ENCODE results near the gene TSPAN11.
"Not testable (repeated sequence)": the region's sequence is repeated elsewhere in the genome, so short reads cannot be mapped to it uniquely, and the experiment has no call there.

The TSPAN11 gene

DNA sequence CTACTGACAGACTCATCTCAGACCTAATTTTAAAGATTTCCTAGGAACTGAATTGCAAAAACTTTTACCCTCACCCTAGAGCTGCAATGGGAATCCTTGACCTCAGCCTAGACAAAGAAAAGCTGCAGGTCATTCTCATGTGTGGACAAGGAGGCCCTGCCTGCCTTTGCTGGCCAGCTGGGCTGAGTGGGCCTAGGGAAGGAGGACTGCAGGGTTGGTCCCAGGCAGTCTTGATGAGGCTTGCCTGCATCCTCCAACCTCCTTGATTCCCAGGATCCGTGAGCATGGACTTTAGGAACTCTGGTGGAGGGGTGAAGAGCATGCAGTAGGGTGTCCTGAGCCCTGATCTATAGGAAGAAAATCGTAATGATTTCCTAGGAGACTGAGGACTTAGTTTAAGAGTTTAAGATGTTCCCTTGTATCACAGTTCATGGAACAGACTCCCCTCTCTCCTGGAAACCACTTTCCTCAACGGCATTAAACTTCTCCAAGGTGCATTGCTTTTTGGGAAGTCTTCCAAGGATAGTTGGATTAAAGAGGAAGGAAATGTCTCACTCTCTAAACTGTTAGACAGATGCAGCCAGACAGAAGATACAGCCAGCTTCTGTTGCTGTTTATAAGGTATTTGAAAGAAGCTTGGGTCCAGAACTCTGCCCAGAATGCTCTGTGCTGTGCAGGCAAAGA lies 91.7 kb downstream of the TSPAN11 start:
- Mint-ChIP-seq H3K4me3 (no peak overlapping the region), H3K36me3 (ENCODE audit: low read depth) (no peaks in the 10 kb centered on the region), H3K27ac (no peak overlapping the region), H3K9me3 (peaks cover 3% of the 10 kb centered on the region), H3K27me3 (peaks cover 20% of the 10 kb centered on the region), H3K4me1 (ENCODE audit: low read depth) (no peaks in the 10 kb centered on the region)
- DNase-seq, result no peak

DNA sequence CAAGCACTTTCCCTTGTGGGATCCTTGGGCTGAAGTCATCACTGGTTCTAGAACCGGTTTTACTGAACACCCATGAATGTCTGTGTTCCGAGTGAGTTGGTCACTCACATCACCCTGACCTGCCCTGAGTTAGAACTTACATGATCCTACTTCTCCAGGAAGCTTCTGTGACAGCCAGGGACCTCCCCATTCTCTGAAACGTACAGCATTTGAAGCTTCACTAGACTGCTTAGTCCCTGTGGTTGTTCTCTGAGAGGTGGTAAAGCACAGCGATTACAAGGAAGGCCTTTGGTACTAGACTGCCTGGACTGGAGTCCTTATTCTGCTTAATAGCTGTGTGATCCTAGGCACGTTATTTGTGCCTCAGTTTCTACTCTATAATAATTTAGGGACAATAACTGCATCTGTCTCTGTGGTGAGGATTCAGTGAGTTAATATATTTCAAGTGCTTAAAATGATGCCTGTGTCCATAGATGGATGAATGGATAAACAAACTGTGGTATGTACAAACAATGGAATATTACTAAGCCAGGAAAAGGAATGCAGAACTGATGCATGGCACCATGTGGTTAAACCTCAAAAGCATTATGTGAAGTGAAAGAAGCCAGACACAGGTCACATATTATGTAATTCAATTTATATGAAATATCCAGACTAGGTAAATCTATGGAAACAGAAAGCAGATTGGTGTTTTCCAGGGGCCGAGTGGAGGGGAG lies 92.4 kb downstream of the TSPAN11 start:
- H3K4me3 Mint-ChIP-seq, result no peak overlapping the region
- no peaks in the 10 kb centered on the region for H3K36me3 Mint-ChIP-seq (ENCODE audit: low read depth)
- H3K27me3 Mint-ChIP-seq, result peaks cover 20% of the 10 kb centered on the region
- no peaks in the 10 kb centered on the region for H3K4me1 Mint-ChIP-seq (ENCODE audit: low read depth)
- no peak for DNase-seq
- H3K27ac Mint-ChIP-seq, result no peak overlapping the region
- H3K9me3 Mint-ChIP-seq, result peaks cover 3% of the 10 kb centered on the region

DNA sequence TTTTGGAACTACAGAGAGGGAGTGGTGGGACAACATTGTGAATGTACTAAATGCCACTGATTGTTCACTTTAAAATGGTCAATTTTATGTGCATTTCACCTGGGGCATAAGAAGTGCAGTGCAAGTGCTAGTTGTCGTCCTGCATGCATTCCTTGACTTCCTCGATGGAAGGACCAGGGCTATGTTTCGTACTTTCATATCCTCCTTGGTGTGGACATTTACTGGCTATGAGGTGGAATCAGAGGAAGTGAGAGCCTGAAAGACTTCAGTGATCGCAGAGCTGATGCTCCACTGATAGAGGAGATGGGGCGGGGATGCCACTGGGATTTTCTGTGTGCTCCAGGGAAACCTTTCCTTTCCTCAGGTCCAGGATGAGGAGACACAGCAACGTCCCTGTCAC lies 93.0 kb downstream of the TSPAN11 start:
- Mint-ChIP-seq H3K4me1 (ENCODE audit: low read depth) (no peaks in the 10 kb centered on the region), H3K27me3 (peaks cover 20% of the 10 kb centered on the region), H3K36me3 (ENCODE audit: low read depth) (no peaks in the 10 kb centered on the region), H3K4me3 (no peak overlapping the region), H3K9me3 (peaks cover 3% of the 10 kb centered on the region), H3K27ac (no peak overlapping the region)
- DNase-seq, result no peak

DNA sequence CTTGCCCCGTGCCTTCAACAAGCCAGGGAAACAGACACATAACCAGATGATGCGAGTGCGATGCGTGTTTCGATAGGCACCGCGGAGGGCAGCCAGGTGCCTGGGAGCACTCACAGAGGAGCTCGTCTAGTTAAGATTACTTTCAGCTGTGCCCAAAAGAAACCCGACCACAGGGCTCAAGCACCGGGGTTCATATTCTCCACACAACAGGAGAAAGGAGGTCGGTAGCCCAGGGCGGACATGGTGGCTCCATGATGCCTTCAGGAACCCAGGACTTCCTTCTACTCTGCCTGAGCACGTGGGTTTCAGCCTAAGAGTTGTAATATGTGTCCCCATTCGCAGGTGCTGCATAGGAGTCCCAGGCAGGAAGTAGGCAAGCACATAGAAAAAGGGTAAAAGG lies 93.4 kb downstream of the TSPAN11 start:
- Mint-ChIP-seq H3K4me3 (no peak overlapping the region), H3K27me3 (peaks cover 20% of the 10 kb centered on the region), H3K27ac (no peak overlapping the region), H3K4me1 (ENCODE audit: low read depth) (no peaks in the 10 kb centered on the region), H3K36me3 (ENCODE audit: low read depth) (no peaks in the 10 kb centered on the region), H3K9me3 (peaks cover 3% of the 10 kb centered on the region)
- DNase-seq, result no peak

DNA sequence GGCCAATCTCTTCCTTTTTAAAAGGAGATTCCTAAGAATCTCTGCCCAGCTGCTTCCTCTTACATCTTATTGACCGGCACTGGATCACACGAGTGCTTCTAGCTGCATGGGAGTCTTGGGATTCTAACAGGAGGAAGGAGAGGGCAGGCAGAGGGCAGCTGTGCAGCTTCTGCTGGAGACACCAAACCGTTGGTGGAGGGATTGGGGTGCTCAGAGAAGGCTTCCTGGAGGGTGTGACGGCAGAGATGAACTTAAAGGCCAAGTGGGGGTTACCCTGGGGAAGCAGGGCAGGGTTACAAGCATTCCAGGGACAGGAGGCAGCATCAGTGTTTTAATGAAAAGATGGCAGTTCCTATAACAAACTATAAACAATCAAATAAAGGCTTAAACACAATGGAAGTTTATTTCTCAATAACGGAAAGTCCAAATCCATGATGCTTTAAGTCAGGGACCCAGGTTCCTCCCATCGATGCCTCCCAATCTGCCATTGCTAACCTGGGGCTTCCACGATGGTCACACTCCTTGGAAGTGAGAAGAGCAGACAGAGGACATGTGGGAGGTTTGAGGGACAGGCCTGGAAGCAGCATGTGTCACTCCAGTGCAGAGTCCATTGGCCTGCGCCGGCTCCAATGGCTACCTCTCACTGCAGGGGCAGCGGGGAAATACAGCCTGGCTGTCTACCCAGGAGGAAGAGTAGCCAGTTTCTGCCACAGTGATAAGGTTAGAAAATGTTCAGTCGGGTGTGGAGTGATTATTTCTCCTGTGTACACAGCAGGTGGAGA lies 94.0 kb downstream of the TSPAN11 start:
- H3K27ac Mint-ChIP-seq, result no peak overlapping the region
- H3K4me3 Mint-ChIP-seq, result no peak overlapping the region
- peaks cover 20% of the 10 kb centered on the region for H3K27me3 Mint-ChIP-seq
- no peak for DNase-seq
- no peaks in the 10 kb centered on the region for H3K36me3 Mint-ChIP-seq (ENCODE audit: low read depth)
- peaks cover 3% of the 10 kb centered on the region for H3K9me3 Mint-ChIP-seq
- H3K4me1 Mint-ChIP-seq (ENCODE audit: low read depth), result no peaks in the 10 kb centered on the region

DNA sequence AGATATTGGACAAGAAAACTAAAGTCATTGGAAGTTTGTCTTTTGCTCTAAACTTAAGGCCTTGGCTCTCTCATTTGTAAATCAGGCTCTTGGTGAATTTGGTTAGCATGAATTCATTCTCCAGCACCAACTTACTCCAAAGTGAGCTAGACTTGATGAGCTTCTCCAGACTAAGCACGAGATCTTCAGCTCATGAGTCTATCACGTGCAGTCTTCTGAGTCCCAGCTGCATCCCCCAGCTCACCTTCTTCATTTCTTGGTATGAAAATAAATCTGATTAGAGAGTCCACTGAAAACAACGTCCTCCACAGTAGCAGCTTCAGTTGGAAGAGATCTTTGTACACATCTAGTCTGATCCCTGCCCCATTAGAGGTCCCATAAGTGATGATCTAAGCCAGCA lies 94.6 kb downstream of the TSPAN11 start:
- H3K27ac Mint-ChIP-seq, result no peak overlapping the region
- H3K27me3 Mint-ChIP-seq, result peaks cover 20% of the 10 kb centered on the region

DNA sequence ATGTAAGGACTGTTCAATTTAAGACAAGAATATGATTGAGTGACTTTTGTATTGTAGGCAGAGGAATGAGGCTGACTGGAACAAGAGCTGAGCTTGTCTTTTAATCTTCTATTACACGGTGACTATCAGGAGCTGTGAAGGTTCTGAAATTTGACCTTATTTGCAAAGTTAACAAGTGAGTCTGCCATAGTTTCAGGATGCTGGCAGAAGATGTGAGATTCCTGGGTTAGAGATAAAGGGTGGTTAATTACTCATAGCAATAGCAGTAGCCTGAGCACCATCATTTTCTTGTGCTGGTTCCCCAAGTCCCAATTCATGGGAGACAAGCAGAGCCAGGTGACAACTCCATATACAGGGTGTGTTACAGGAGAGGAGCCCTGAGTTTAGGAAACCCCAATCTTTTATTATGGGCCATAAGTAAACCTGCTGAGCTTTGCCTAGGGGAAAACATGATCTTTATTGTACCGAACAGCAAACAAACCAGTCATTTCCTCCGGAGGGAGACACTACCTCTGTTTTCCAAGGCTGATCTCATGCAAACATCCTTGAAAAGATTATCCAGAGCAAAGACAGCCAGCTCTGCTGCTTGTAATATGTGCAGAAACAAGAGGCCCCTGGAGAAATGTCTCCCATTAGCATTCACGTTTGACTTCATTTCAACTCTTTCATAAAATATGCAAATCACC lies 95.4 kb downstream of the TSPAN11 start:
- no peak for DNase-seq
- Mint-ChIP-seq H3K9me3 (peaks cover 3% of the 10 kb centered on the region), H3K36me3 (ENCODE audit: low read depth) (no peaks in the 10 kb centered on the region), H3K27me3 (peaks cover 20% of the 10 kb centered on the region), H3K4me3 (no peak overlapping the region), H3K4me1 (ENCODE audit: low read depth) (no peaks in the 10 kb centered on the region), H3K27ac (no peak overlapping the region)

More for the DNA sequence above, 94.6 kb downstream of the TSPAN11 start:
- DNase-seq, result no peak
- Mint-ChIP-seq H3K4me3 (no peak overlapping the region), H3K9me3 (peaks cover 3% of the 10 kb centered on the region), H3K36me3 (ENCODE audit: low read depth) (no peaks in the 10 kb centered on the region), H3K4me1 (ENCODE audit: low read depth) (no peaks in the 10 kb centered on the region)

DNA sequence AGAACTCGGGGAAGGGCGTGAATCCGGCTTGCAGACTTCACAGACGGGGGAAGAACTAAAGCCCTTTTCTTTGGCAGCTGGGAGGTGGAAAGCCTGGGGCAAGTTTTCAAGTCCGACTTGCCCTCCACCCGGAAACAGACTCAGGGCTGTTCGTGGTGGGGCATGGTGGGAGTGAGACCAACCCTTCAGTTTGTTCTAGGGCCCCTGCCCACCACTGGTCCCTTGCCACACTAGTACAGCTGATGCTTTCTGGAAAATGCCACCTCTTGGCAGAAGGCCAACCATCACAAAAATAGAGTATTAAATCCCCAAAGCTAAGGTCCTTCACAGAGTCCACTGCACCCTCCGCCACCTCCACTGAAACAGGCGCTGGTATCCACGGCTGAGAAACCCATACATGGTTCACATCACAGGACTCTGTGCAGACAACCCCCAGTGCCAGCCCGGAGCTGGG lies 96.8 kb downstream of the TSPAN11 start:
- Mint-ChIP-seq H3K27ac (no peak overlapping the region), H3K4me3 (no peak overlapping the region), H3K4me1 (ENCODE audit: low read depth) (no peaks in the 10 kb centered on the region), H3K36me3 (ENCODE audit: low read depth) (no peaks in the 10 kb centered on the region), H3K27me3 (peaks cover 16% of the 10 kb centered on the region), H3K9me3 (peaks cover 3% of the 10 kb centered on the region)
- no peak for DNase-seq

DNA sequence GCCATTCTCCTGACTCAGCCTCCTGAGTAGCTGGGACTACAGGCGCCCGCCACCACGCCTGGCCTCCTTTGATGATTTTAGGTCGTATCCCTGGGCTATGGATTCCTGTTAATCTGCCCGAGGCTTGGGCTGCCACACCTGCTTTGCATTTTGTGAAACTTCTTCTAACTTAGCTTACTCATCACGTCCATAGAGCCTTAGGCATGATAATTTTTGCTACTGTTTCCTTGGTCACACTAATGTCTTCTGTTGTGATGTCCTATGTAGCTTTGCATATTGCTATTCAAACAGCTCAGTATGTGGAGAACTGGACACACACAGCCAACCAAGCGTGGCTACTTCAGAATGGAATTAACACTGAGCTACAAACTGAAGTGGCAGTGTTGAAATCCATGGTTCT lies 99.7 kb downstream of the TSPAN11 start:
- Mint-ChIP-seq H3K4me1 (ENCODE audit: low read depth) (no peaks in the 10 kb centered on the region), H3K36me3 (ENCODE audit: low read depth) (no peaks in the 10 kb centered on the region), H3K27ac (no peak overlapping the region), H3K9me3 (no peaks in the 10 kb centered on the region), H3K27me3 (peaks cover 6% of the 10 kb centered on the region), H3K4me3 (no peak overlapping the region)
- no peak for DNase-seq

DNA sequence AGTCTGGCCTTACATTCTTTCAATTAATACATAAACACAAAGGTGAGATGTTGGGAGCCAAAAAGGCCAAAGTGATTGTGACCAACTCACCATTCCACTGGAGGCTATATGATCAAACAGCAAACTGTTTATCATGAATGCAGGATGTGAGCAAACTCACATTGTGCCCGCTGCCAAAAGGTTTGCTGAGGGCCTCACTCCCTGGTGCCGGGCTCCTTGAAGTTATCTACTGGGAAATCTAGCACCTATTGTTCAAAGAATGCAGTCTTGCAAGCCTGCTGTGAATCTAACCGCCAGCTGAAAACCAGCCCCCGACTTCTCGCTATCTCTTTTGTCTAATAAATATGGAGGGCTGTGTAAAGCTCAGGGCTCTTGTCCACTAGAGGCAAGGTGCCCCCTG lies 100.5 kb downstream of the TSPAN11 start:
- H3K27me3 Mint-ChIP-seq; DNase-seq; H3K4me3 Mint-ChIP-seq; H3K36me3 Mint-ChIP-seq (ENCODE audit: low read depth); H3K9me3 Mint-ChIP-seq; H3K4me1 Mint-ChIP-seq (ENCODE audit: low read depth); H3K27ac Mint-ChIP-seq: not testable (repeated sequence)

DNA sequence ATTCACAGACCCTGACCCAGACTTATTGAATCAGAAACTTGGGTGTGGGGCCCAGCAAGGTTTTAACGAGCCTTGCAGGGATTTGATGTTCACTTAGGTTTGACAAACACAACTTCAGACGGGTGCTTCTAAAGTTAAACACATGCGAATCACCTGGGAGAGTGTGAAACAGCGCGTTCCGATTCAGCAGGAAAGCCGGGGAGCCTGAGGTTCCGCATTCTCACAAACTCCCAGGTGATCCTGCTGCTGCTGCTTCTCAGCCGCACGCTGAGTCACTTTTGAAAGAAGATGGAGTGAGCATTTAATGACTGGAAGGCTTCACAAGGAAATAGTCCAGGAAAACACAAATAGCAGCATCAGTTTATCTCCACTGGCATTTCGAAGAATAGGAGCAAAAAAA lies 102.9 kb downstream of the TSPAN11 start:
- Mint-ChIP-seq H3K27me3 (peaks cover 2% of the 10 kb centered on the region), H3K27ac (no peak overlapping the region), H3K4me3 (no peak overlapping the region), H3K36me3 (ENCODE audit: low read depth) (no peaks in the 10 kb centered on the region), H3K4me1 (ENCODE audit: low read depth) (no peaks in the 10 kb centered on the region), H3K9me3 (no peaks in the 10 kb centered on the region)
- no peak for DNase-seq

DNA sequence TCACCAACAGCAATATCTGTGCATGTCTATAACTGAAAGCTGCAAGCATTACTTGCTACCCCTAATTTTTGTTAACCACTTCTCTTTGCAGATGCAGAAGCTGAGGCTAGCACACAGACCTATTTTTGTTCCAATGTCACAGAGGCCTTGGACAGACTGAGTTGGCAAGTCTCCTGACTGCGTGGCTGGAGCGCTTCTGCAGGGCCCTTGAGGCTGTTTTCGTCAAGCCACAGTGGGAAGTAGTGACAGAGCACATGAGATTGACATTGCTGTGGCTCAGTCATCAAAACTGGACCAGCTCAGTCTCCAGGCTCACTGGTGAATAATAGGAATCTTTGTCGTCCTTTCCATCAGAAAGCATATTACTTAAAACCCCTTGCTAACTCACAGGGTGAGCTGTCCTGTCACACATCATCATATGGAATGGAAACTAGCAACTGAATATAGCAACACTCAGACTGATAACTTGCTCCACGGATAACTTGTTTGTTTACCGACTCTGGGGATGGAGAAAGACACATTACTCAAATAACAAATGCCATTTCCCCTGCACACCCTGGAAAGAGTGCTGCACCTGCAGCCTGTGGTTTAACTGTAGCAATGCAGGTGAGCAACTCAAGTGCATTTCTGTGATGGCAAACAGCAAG lies 103.5 kb downstream of the TSPAN11 start:
- no peak for DNase-seq
- H3K27ac Mint-ChIP-seq, result no peak overlapping the region
- H3K4me3 Mint-ChIP-seq, result no peak overlapping the region
- H3K4me1 Mint-ChIP-seq (ENCODE audit: low read depth), result no peaks in the 10 kb centered on the region
- no peaks in the 10 kb centered on the region for H3K9me3 Mint-ChIP-seq
- H3K27me3 Mint-ChIP-seq, result peaks cover 2% of the 10 kb centered on the region
- no peaks in the 10 kb centered on the region for H3K36me3 Mint-ChIP-seq (ENCODE audit: low read depth)

DNA sequence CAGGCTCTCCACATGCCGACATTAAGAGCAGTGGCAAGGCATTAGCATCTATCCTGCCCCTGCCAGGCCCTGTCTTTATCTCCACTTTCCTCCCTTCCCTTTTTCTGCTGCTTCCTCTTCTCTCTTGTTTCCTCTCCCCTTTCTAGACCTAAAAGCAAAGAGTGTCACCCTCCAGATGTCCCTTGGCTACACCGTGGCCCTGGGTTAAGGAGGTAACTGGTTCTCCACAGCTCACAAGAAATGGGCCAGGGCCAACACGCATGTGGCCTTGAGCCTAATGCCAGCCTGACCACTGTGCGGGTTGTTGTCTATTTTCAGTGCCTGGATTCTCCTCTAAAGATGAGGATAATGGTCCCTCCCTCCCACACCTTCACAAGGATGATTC lies 105.4 kb downstream of the TSPAN11 start:
- H3K27ac Mint-ChIP-seq, result no peak overlapping the region
- H3K36me3 Mint-ChIP-seq (ENCODE audit: low read depth), result no peaks in the 10 kb centered on the region
- H3K4me3 Mint-ChIP-seq, result no peak overlapping the region
- no peaks in the 10 kb centered on the region for H3K9me3 Mint-ChIP-seq
- H3K27me3 Mint-ChIP-seq, result peaks cover 13% of the 10 kb centered on the region
- no peaks in the 10 kb centered on the region for H3K4me1 Mint-ChIP-seq (ENCODE audit: low read depth)
- DNase-seq, result no peak

DNA sequence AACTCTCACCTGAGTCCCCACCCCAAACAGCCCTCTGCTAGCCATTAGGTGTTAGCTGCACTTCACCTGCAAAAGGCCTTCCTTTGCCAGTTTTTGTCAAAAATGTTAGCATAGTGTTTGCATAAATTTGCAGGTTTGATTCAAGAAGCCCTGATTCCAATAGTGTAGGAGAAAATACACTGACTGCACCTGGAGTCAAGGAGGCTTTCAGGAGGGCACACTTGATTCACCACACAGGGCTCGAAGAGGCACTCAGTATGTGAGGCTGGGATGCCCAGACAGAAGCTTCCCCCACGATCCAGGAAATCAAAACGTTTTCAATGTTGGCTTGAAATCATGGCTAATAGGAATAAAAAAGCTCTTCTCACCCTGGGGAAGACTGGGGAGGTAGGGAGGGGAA lies 106.6 kb downstream of the TSPAN11 start:
- H3K36me3 Mint-ChIP-seq (ENCODE audit: low read depth), result no peaks in the 10 kb centered on the region
- peaks cover 18% of the 10 kb centered on the region for H3K27me3 Mint-ChIP-seq
- H3K9me3 Mint-ChIP-seq, result no peaks in the 10 kb centered on the region
- no peak overlapping the region for H3K27ac Mint-ChIP-seq
- DNase-seq, result no peak
- no peaks in the 10 kb centered on the region for H3K4me1 Mint-ChIP-seq (ENCODE audit: low read depth)
- H3K4me3 Mint-ChIP-seq, result no peak overlapping the region

Data from activated T-cell treated with anti-CD3 and anti-CD28 coated beads, Interleukin-2, amount 50 U/mL, for 24 hours (primary cell).